Smooth muscle cell (in vitro differentiated cells): Measurements from ENCODE around the gene ASMTL. TPM values are rescaled to one million over a fixed set of nuclear protein-coding genes. Genes with fewer than 3 reads are reported as not detected.

Source experiments
- DNase-seq: peaks from one replicate; lab custom pipeline; 2025; ENCODE audit not compliant: unreplicated experiment; lab: John Stamatoyannopoulos, UW
- H2AFZ ChIP-seq: fragments of 200-600 bp; sonication (generic); 2 replicates; pipeline ENCODE4 v1.6.0; 2016; ENCODE audit warnings: antibody characterized with exemption, low read depth, mild to moderate bottlenecking
- H3F3A ChIP-seq: fragments of 200-600 bp; sonication (generic); 2 replicates; pipeline ENCODE4 v1.6.0; 2017; ENCODE audit warnings: antibody characterized with exemption, low read depth
- H3K27ac ChIP-seq: fragments of 200-600 bp; sonication (generic); 2 replicates; pipeline ENCODE4 v1.5.1; 2016; ENCODE audit warnings: low read depth, mild to moderate bottlenecking
- H3K27me3 ChIP-seq: fragments of 200-600 bp; sonication (generic); 2 replicates; pipeline ENCODE4 v1.6.1; 2016; ENCODE audit warnings: low read depth, mild to moderate bottlenecking
- H3K36me3 ChIP-seq: fragments of 200-600 bp; sonication (generic); 2 replicates; pipeline ENCODE4 v1.5.1; 2016; ENCODE audit warnings: low read depth
- H3K4me1 ChIP-seq: fragments of 200-600 bp; sonication (generic); 2 replicates; pipeline ENCODE4 v1.5.1; 2016; ENCODE audit warnings: low read depth
- H3K4me2 ChIP-seq: fragments of 200-600 bp; sonication (generic); 2 replicates; pipeline ENCODE4 v1.6.0; 2016; ENCODE audit warnings: mild to moderate bottlenecking
- H3K4me3 ChIP-seq: fragments of 200-600 bp; sonication (generic); 2 replicates; pipeline ENCODE4 v1.5.1; 2016; ENCODE audit warnings: mild to moderate bottlenecking
- H3K79me2 ChIP-seq: fragments of 200-600 bp; sonication (generic); 2 replicates; pipeline ENCODE4 v1.6.0; 2016; ENCODE audit warnings: low read depth, mild to moderate bottlenecking
- H3K9ac ChIP-seq: fragments of 200-600 bp; sonication (generic); 2 replicates; pipeline ENCODE4 v1.6.0; 2016; ENCODE audit warnings: low read depth
- H3K9me3 ChIP-seq: fragments of 200-600 bp; sonication (generic); replicated peaks from 2 replicates; pipeline ENCODE4 v1.5.1; 2016; ENCODE audit warnings: low read depth
- H4K20me1 ChIP-seq: fragments of 200-600 bp; sonication (generic); 2 replicates; pipeline ENCODE4 v1.6.0; 2016; ENCODE audit warnings: low read depth
- WGBS: methylation state at CpG from one replicate; pipeline ENCODE4 v1.1.7; 2016; ENCODE audit warnings: low lambda C conversion rate; 5-methylcytosine and 5-hydroxymethylcytosine counted together
- polyA plus RNA-seq: library from polyadenylated mRNA; unstranded; fragments of >200 nt; fragmentation: Nextera tagmentation; extraction: Ambion mirVana; gene quantifications from 2 replicates; pipeline ENCODE4 v1.2.1, GENCODE V29; 2016
- total RNA-seq: library from RNA; depleted of rRNA; stranded (reverse); fragments of >200 nt; gene quantifications from 2 replicates; pipeline ENCODE4 v1.2.3, GENCODE V29; 2014
- TF ChIP-seq, protein P1 (sequence below): fragments of 200-600 bp; sonication (generic); IDR thresholded peaks from 2 replicates; pipeline ENCODE4 v1.5.1; 2017; ENCODE audit warnings: borderline replicate concordance, mild to moderate bottlenecking, antibody characterized with exemption; ENCODE audit not compliant: insufficient read depth, poor library complexity, severe bottlenecking

Gene ASMTL
- total and polyA plus RNA-seq, 2 experiments from 2014 or later = 20.0 to 50.5 TPM

DNA sequence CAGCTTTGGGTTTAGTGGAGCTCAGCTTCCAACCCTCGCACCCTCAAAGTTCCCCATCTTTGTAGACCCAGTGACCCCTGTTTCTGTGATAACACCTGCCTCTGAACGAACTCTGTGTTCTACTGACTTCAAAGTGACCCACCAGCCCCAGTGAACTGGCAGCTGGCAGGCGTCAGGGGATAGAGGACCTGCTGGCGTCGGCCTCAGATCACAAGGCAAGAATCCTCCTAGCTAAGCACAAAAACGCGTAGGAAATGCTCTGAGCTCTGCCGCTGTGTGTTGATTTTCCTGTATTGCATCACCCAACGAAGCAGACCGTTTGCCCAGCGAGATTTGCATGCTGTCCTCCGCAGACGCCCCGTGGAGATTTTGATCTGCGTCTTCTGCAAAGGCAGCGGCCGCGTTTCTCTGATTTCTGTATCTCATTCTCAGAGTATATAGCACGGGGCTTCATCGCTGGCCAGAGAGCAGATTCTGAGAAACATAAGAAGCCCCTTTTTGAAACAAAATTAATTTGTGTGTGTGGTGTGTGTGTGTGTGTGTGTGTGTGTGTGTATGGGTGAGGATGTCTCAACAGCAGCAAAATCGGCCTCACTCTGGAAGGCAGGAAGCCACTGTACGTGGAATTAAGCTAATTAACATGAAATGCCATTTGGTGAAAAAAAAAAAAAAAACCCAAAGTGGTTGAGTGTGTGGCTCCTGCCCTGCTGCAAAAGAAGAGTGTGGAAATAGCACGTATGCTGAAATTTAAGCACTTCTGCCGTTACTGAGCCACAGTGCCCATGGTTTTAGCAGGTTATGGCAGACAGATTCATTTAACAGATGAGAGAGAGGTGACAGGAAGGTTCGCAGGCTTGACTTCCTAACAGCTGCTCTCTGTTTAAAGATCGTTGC, 29.2 kb upstream of the ASMTL start:
- Histone ChIP-seq H3K36me3 (no peaks in the 10 kb centered on the region), H2AFZ (peak overlapping the region; percentile 21), H3K4me2 (peak overlapping the region; percentile 78), H4K20me1 (no peaks in the 10 kb centered on the region), H3K4me3 (peak overlapping the region; percentile 29), H3K27me3 (no peaks in the 10 kb centered on the region), H3K9ac (no peak overlapping the region), H3K79me2 (no peaks in the 10 kb centered on the region), H3K27ac (peak overlapping the region; percentile 13), H3K4me1 (no peaks in the 10 kb centered on the region), H3F3A (no peaks in the 10 kb centered on the region), H3K9me3 (no peaks in the 10 kb centered on the region)
- TF ChIP-seq, protein P1, sequence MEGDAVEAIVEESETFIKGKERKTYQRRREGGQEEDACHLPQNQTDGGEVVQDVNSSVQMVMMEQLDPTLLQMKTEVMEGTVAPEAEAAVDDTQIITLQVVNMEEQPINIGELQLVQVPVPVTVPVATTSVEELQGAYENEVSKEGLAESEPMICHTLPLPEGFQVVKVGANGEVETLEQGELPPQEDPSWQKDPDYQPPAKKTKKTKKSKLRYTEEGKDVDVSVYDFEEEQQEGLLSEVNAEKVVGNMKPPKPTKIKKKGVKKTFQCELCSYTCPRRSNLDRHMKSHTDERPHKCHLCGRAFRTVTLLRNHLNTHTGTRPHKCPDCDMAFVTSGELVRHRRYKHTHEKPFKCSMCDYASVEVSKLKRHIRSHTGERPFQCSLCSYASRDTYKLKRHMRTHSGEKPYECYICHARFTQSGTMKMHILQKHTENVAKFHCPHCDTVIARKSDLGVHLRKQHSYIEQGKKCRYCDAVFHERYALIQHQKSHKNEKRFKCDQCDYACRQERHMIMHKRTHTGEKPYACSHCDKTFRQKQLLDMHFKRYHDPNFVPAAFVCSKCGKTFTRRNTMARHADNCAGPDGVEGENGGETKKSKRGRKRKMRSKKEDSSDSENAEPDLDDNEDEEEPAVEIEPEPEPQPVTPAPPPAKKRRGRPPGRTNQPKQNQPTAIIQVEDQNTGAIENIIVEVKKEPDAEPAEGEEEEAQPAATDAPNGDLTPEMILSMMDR = no peak
- WGBS = 17% methylated on average over 26 of the region's 26 CpGs
- no peak for DNase-seq

DNA sequence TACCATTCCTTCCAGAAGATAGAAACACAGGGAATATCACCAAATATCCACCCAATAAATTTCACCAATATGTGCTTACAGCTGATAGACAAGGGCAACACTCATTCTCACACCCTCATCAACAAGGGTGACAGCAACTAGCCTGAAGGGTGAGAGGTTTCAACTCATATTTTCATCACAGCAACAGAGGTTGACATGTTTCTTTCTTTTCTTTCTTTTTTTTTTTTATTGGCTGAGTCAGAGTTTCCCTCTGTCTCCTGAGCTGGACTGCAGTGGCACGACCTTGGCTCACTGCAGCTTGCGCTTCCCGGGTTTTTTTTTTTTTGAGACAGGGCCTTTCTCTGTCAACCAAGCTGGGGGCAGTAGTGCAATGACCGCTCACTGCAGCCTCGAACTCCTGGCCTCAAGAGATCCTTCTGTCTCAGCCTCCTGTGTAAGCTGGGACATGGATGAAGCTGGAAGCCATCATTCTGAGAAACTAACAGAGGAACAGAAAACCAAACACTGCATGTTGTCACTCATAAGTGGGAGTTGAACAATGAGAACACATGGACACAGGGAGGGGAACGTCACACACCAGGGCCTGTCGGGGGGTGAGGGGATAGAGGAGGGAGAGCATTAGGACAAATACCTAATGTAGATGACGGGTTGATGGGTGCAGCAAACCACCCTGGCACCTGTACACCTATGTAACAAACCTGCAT, 27.5 kb upstream of the ASMTL start:
- H3K79me2 ChIP-seq = no peaks in the 10 kb centered on the region
- no peak overlapping the region for H3K9ac ChIP-seq
- H3K9me3 ChIP-seq = no peaks in the 10 kb centered on the region
- no peak for DNase-seq
- H3K4me2 ChIP-seq = no peak overlapping the region
- H3F3A ChIP-seq = no peaks in the 10 kb centered on the region
- no peak overlapping the region for H2AFZ ChIP-seq
- no peak overlapping the region for H3K4me3 ChIP-seq
- H3K4me1 ChIP-seq = no peaks in the 10 kb centered on the region
- H4K20me1 ChIP-seq = no peaks in the 10 kb centered on the region
- no peaks in the 10 kb centered on the region for H3K36me3 ChIP-seq
- TF ChIP-seq, protein P1 = no peak
- whole genome bisulfite sequencing = 86% methylated on average over 8 of the region's 8 CpGs
- H3K27me3 ChIP-seq = no peaks in the 10 kb centered on the region
- H3K27ac ChIP-seq = no peak overlapping the region

DNA sequence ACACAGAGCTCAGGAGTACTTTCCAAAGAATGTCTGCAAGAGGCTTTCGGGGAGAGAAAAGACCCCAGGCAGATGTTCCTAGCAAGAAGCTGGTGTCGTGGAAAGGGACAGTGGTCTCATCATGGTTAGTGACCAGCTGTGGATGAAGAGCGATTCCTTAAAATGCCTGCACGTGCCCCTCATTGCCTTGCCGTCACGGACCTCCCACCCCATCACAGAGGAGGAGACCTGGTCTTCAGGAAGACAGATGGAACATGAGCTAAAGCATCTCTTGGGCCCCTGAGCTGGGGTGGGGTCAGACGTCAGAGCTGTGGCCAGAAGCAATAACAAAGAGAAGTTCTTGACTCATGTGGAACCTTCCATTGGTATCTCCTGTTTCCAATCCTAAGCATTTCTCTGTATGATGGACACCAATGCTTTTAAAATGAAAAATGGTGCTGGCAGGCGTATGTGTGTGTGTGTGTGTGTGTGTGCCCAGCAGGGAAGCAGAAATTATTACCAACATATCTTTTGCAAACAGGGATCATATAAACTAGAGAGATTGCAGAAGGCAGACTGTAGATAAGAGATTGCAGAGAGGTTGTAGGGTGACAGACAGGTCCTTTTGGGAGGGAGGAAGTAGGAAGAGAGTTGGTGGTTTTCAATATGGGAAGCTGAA, 25.2 kb upstream of the ASMTL start:
- Histone ChIP-seq H3K9ac (no peak overlapping the region), H3K27ac (no peak overlapping the region), H3F3A (no peaks in the 10 kb centered on the region), H2AFZ (no peak overlapping the region), H3K27me3 (no peaks in the 10 kb centered on the region), H3K4me1 (no peaks in the 10 kb centered on the region), H4K20me1 (no peaks in the 10 kb centered on the region), H3K36me3 (no peaks in the 10 kb centered on the region), H3K9me3 (no peaks in the 10 kb centered on the region), H3K79me2 (no peaks in the 10 kb centered on the region), H3K4me2 (no peak overlapping the region), H3K4me3 (no peak overlapping the region)
- DNase-seq = no peak
- WGBS = 81% methylated on average over 8 of the region's 8 CpGs
- TF ChIP-seq, protein P1 = no peak
